Panc1 (cell line): ENCODE data around the gene EYA2. TPM values are rescaled to one million over a fixed set of nuclear protein-coding genes. Genes with fewer than 3 reads are reported as not detected.

ENCODE experiments used
- ATAC-seq: fragments of 200-7000 bp; cut with Tn5 transposase; 2 replicates; pipeline ENCODE4 v1.9.1; 2020; ENCODE audit warnings: mild to moderate bottlenecking, moderate library complexity
- BruUV-seq: library from RNA; stranded (reverse); fragments of 400-500 nt; replicated peaks from 2 replicates; lab custom pipeline; 2021; lab: Mats Ljungman, UMichigan
- CTCF ChIA-PET: fragments of 300-600 bp; sonication (Branson Sonifier 250); formaldehyde crosslinking; loops from one replicate; lab custom pipeline; 2022; ENCODE audit warnings: antibody characterized with exemption; lab: Charles Lee
- POLR2A ChIA-PET: fragments of 300-600 bp; sonication (Branson Sonifier 250); formaldehyde crosslinking; loops from one replicate; lab custom pipeline; 2022; ENCODE audit warnings: antibody characterized with exemption; lab: Charles Lee
- DNase-seq: peaks from one replicate; pipeline ENCODE4 v3.0.0-alpha.2; 2010; ENCODE audit warnings: low read depth, low spot score
- H3K27ac ChIP-seq: 2 replicates; pipeline ENCODE4 v1.5.1; 2011; ENCODE audit warnings: mild to moderate bottlenecking, low read length, inconsistent platforms
- H3K27me3 ChIP-seq: fragments of 200-500 bp; sonication (Bioruptor generic); 2 replicates; pipeline ENCODE4 v1.6.0; 2014; ENCODE audit warnings: low read length, inconsistent platforms; ENCODE audit not compliant: control insufficient read depth, insufficient read depth
- H3K36me3 ChIP-seq: fragments of 200-500 bp; sonication (Bioruptor generic); 2 replicates; pipeline ENCODE4 v1.5.1; 2014; ENCODE audit warnings: inconsistent platforms, mild to moderate bottlenecking, low read length, moderate library complexity; ENCODE audit not compliant: control insufficient read depth, insufficient read depth
- H3K4me1 ChIP-seq: 2 replicates; pipeline ENCODE4 v1.5.1; 2011; ENCODE audit warnings: inconsistent platforms, mild to moderate bottlenecking, low read length, moderate library complexity; ENCODE audit not compliant: control insufficient read depth, insufficient read depth
- H3K4me3 ChIP-seq, 2 experiments: 2 replicates each; pipeline ENCODE4 v1.5.1; 2011 to 2012; ENCODE audit warnings: low read depth in 2 of 2, low read length in 2 of 2, mild to moderate bottlenecking in 2 of 2, inconsistent platforms in 1 of 2, moderate library complexity in 1 of 2
- H3K9me3 ChIP-seq: fragments of 200-500 bp; sonication (Bioruptor generic); 2 replicates; pipeline ENCODE4 v1.5.1; 2014; ENCODE audit warnings: low read depth, mild to moderate bottlenecking, inconsistent platforms, low read length, moderate library complexity; ENCODE audit not compliant: control insufficient read depth, insufficient read depth
- CTCF ChIP-seq: fragments of 450-650 bp; IDR thresholded peaks from 2 replicates; pipeline ENCODE4 v1.5.1; 2017; ENCODE audit warnings: mild to moderate bottlenecking
- POLR2AphosphoS5 ChIP-seq: IDR thresholded peaks from 2 replicates; pipeline ENCODE4 v1.6.1; 2012; ENCODE audit warnings: mild to moderate bottlenecking, low read depth, low read length, moderate library complexity
- SIN3A ChIP-seq: IDR thresholded peaks from 2 replicates; pipeline ENCODE4 v1.6.1; 2012; ENCODE audit warnings: low read depth, mild to moderate bottlenecking, low read length, moderate library complexity, borderline replicate concordance; ENCODE audit not compliant: insufficient read depth
- TCF7L2 ChIP-seq: IDR thresholded peaks from 2 replicates; pipeline ENCODE4 v1.6.1; 2011; ENCODE audit warnings: mild to moderate bottlenecking, low read depth, low read length, inconsistent platforms
- in situ Hi-C: cut with HindIII; loops from 2 replicates; pipeline ENCODE4 v1.10.0; 2016; ENCODE audit warnings: low sequenced_read_pairs, low pct_unique_long_range_greater_than_20kb
- intact Hi-C: fragments of 100-400 bp; cut with micrococcal nuclease; formaldehyde crosslinking; loops from one replicate; pipeline ENCODE4 v1.10.0; 2022; ENCODE audit not compliant: unreplicated experiment
- total RNA-seq: library from RNA; stranded (reverse); gene quantifications from one replicate; pipeline ENCODE4 v1.2.1, GENCODE V29; 2021; ENCODE audit not compliant: unreplicated experiment
- TF ChIP-seq, protein P1 (sequence below), 2 experiments: IDR thresholded peaks; 2 replicates each; pipeline ENCODE4 v1.6.1; 2011 to 2012; ENCODE audit warnings: low read depth in 2 of 2, control low read depth in 1 of 2, low read length in 1 of 2, mild to moderate bottlenecking in 1 of 2, moderate library complexity in 1 of 2; ENCODE audit not compliant: insufficient read depth in 1 of 2

EYA2 gene
- total RNA-seq, 1 experiment from 2014 or later = 1.9 TPM

- H3K27ac ChIP-seq = no peak overlapping the region
- TF ChIP-seq POLR2AphosphoS5 = no peak
- TF ChIP-seq TCF7L2 = no peak
- TF ChIP-seq CTCF = no peak
- TF ChIP-seq, protein P1, sequence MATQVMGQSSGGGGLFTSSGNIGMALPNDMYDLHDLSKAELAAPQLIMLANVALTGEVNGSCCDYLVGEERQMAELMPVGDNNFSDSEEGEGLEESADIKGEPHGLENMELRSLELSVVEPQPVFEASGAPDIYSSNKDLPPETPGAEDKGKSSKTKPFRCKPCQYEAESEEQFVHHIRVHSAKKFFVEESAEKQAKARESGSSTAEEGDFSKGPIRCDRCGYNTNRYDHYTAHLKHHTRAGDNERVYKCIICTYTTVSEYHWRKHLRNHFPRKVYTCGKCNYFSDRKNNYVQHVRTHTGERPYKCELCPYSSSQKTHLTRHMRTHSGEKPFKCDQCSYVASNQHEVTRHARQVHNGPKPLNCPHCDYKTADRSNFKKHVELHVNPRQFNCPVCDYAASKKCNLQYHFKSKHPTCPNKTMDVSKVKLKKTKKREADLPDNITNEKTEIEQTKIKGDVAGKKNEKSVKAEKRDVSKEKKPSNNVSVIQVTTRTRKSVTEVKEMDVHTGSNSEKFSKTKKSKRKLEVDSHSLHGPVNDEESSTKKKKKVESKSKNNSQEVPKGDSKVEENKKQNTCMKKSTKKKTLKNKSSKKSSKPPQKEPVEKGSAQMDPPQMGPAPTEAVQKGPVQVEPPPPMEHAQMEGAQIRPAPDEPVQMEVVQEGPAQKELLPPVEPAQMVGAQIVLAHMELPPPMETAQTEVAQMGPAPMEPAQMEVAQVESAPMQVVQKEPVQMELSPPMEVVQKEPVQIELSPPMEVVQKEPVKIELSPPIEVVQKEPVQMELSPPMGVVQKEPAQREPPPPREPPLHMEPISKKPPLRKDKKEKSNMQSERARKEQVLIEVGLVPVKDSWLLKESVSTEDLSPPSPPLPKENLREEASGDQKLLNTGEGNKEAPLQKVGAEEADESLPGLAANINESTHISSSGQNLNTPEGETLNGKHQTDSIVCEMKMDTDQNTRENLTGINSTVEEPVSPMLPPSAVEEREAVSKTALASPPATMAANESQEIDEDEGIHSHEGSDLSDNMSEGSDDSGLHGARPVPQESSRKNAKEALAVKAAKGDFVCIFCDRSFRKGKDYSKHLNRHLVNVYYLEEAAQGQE (IDR thresholded peaks at IDR 0.05; ENCODE audit: insufficient read depth in 1 of 2, low read depth in 2 of 2, low read length in 1 of 2) = no peak
- TF ChIP-seq SIN3A = no peak
- H3K4me3 ChIP-seq = no peak overlapping the region
- DNase-seq (no peak), ATAC-seq (no peak)
- CTCF ChIA-PET = no interaction called here
- no peaks in the 10 kb centered on the region for H3K27me3 ChIP-seq
- intact Hi-C loops = no loop called here
- H3K36me3 ChIP-seq = no peaks in the 10 kb centered on the region
- no TSS peak for BruUV-seq
- H3K9me3 ChIP-seq = no peaks in the 10 kb centered on the region
- H3K4me1 ChIP-seq = no peaks in the 10 kb centered on the region
- in situ Hi-C loops = no loop called here
- POLR2A ChIA-PET = no interaction called here
These were observed 46.0 kb downstream of the EYA2 start for GRCh38 chr20:46940616-46941015.

DNA sequence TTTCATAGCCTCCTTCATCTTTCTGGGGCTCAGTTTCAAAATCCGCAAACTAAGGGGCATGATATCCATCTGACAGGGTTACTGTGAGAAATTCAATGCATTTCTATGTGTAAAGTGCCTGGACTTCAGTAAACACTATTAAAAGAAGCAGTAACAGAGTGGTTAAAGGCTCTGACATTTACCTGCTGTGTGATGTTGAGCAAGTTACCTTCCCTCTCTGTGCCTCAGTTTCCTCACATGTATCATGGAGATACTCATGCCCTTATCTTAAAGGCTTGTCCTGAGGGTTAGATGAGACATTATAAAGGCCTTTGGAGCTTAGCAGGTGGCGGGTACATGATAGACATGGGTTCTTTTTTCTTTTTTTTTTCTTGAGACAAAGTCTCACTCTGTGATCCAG, 46.8 kb downstream of the EYA2 start:
- no peaks in the 10 kb centered on the region for H3K4me1 ChIP-seq
- H3K4me3 ChIP-seq = no peak overlapping the region
- no peaks in the 10 kb centered on the region for H3K27me3 ChIP-seq
- TF ChIP-seq TCF7L2 (no peak), POLR2AphosphoS5 (no peak), SIN3A (no peak), CTCF (no peak)
- TF ChIP-seq, protein P1 (IDR thresholded peaks at IDR 0.05; ENCODE audit: insufficient read depth in 1 of 2, low read depth in 2 of 2, low read length in 1 of 2) = no peak
- H3K27ac ChIP-seq = no peak overlapping the region
- DNase-seq = no peak
- ATAC-seq = no peak
- BruUV-seq = no TSS peak
- H3K36me3 ChIP-seq = no peaks in the 10 kb centered on the region
- H3K9me3 ChIP-seq = no peaks in the 10 kb centered on the region
- in situ Hi-C loops = no loop called here
- intact Hi-C loops = no loop called here
- CTCF ChIA-PET = no interaction called here
- POLR2A ChIA-PET = no interaction called here
